Heart left ventricle (tissue), 16 donors: ENCODE measurements around the gene STAG3. TPM values are rescaled to one million over a fixed set of nuclear protein-coding genes. Genes with fewer than 3 reads are reported as not detected.

ENCODE experiments used
- ATAC-seq, 4 donors: fragments of 200-7000 bp; cut with Tn5 transposase; one replicate each; pipeline ENCODE4 v1.9.1; 2020 to 2022; ENCODE audit warnings: moderate library complexity in 4 of 4, mild to moderate bottlenecking in 3 of 4, moderate number of reproducible peaks in 1 of 4
- DNase-seq, 5 donors: peaks; one replicate each; pipeline ENCODE4 v3.0.0-alpha.2; 2020
- H3K27ac ChIP-seq, 12 donors: fragments of 200-600 bp; sonication (generic) in 4 of 12; one replicate each; pipeline versions ENCODE4 v1.5.0 to v1.8.0; 2016 to 2022; ENCODE audit warnings: mild to moderate bottlenecking in 2 of 12
- H3K27me3 ChIP-seq, 9 donors: fragments of 200-600 bp; sonication (generic) in 2 of 9; one replicate each; pipeline versions ENCODE4 v1.5.1 to v1.8.0; 2016 to 2022; ENCODE audit warnings: mild to moderate bottlenecking in 3 of 9
- H3K36me3 ChIP-seq, 9 donors: fragments of 200-600 bp; sonication (generic) in 2 of 9; one replicate each; pipeline versions ENCODE4 v1.5.0 to v1.8.0; 2018 to 2022; ENCODE audit warnings: mild to moderate bottlenecking in 2 of 9
- H3K4me1 ChIP-seq, 12 donors: fragments of 200-600 bp; sonication (generic) in 4 of 12; one replicate each; pipeline versions ENCODE4 v1.5.0 to v1.8.0; 2016 to 2022; ENCODE audit warnings: mild to moderate bottlenecking in 3 of 12
- H3K4me3 ChIP-seq, 12 donors: fragments of 200-600 bp; sonication (generic) in 4 of 12; one replicate each; pipeline versions ENCODE4 v1.5.0 to v1.8.0; 2017 to 2022; ENCODE audit warnings: mild to moderate bottlenecking in 9 of 12, moderate library complexity in 4 of 12
- H3K9me3 ChIP-seq, 12 donors: fragments of 200-600 bp; sonication (generic) in 4 of 12; one replicate each; pipeline versions ENCODE4 v1.5.0 to v1.8.0; 2016 to 2022; ENCODE audit warnings: mild to moderate bottlenecking in 1 of 12
- CTCF ChIP-seq, 12 donors: fragments of 200-600 bp; sonication (generic) in 4 of 12; IDR thresholded peaks; one replicate each; pipeline versions ENCODE4 v1.5.0 to v1.8.0; 2018 to 2022; ENCODE audit warnings: antibody characterized with exemption in 12 of 12, mild to moderate bottlenecking in 5 of 12
- POLR2A ChIP-seq, 2 donors: fragments of 450-650 bp; IDR thresholded peaks; one replicate each; pipeline ENCODE4 v1.6.1; 2017; ENCODE audit warnings: antibody characterized with exemption in 2 of 2, mild to moderate bottlenecking in 2 of 2, moderate library complexity in 2 of 2
- WGBS, 4 donors: extraction: QIAGEN DNeasy Blood & Tissue Kit in 2 of 4; methylation state at CpG; one replicate each; pipeline versions ENCODE4 v1.1.5 to v1.1.7; 2013 to 2018; 5-methylcytosine and 5-hydroxymethylcytosine counted together
- intact Hi-C, 10 donors: fragments of 100-400 bp; cut with DNase I; formaldehyde crosslinking; loops; one replicate each; pipeline versions ENCODE4 v1.11.1 to v1.14.2; 2022
- polyA plus RNA-seq, 2 donors: library from polyadenylated mRNA; stranded (reverse); fragments of 200-250 nt; gene quantifications; one replicate each; pipeline ENCODE4 v1.2.3, GENCODE V29; 2013
- total RNA-seq, 9 donors: library from RNA; depleted of rRNA in 2 of 9; stranded (reverse); fragments of >200 nt in 2 of 9; fragmentation: NEBNext Ultra II Directional in 3 of 9; extraction: Animal tissue kit (Norgen Biotek cat#: 25700) in 3 of 9; gene quantifications; one replicate each; pipeline versions ENCODE4 v1.1.0 to v1.2.4, GENCODE V29; 2016 to 2023
- donor health status: ischemic (EF 13 %, LVEDD 7.1; RV severe dilation, severe dysfunction).
- donor health status: healthy with polysubstance abuse.
- donor health status: DM: no; HTN: yes; CAD: no.
- donor health status: DM: no; HTN: no; CAD: no.
- donor health status: ischemic (EF 25% LVEDD 6.9; RV normal size, moderate dysfunction).
- donor health status: ischemic (EF 25% LVEDD 5.7; RV mildly dilated, moderate dysfunction).
- donor health status: healthy.
- donor health status: DM: yes; HTN: yes; CAD: no.
- donor health status: ischemic (EF 35%, LVEDD 5.7; RV mildly dilated, moderate dysfunction).
- donor health status: nonischemic (EF 11% LVEDD 7.7; RV severe dilation, severe dysfunction).
- donor health status: DM: yes; HTN: yes; CAD: no.
- donor health status: PGD.
- donor health status: ischemic (EF 29% LVEDD 5.4; RV normal size, mild dysfunction).
- donor health status: nonischemic (EF 23%, LVEDD 6.1; RV moderate dilation, normal function).

The STAG3 gene
- total and polyA plus RNA-seq, 11 donors, result 0.09 to 1.3 (median 0.58) TPM; not detected in 1

GRCh38 chr7:100204454-100204853, 26.7 kb downstream of the STAG3 start:
- no peak for DNase-seq
- Histone ChIP-seq H3K27ac (no peak overlapping the region), H3K4me3 (no peak overlapping the region), H3K4me1 (no peaks in the 10 kb centered on the region), H3K27me3 (peaks cover 0 to 7% (median 0%) of the 10 kb centered on the region in 9 donors), H3K9me3 (no peaks in the 10 kb centered on the region), H3K36me3 (no peaks in the 10 kb centered on the region)
- TF ChIP-seq CTCF (IDR thresholded peaks at IDR 0.05) (no peak), POLR2A (IDR thresholded peaks at IDR 0.05) (no peak)
- WGBS, 4 donors, result 76 to 88% (median 80%) methylated on average over 9 of the region's 9 CpGs
- ATAC-seq, result no peak
- intact Hi-C loops, result no loop called here

GRCh38 chr7:100208911-100209408, 31.2 kb downstream of the STAG3 start:
- H3K4me3 ChIP-seq, result no peak overlapping the region
- TF ChIP-seq POLR2A (IDR thresholded peaks at IDR 0.05) (no peak), CTCF (IDR thresholded peaks at IDR 0.05) (no peak)
- no peaks in the 10 kb centered on the region for H3K4me1 ChIP-seq
- no peak for ATAC-seq
- WGBS, 4 donors, result 61 to 65% (median 63%) methylated on average over 6 of the region's 6 CpGs
- no peaks in the 10 kb centered on the region for H3K36me3 ChIP-seq
- no peak overlapping the region for H3K27ac ChIP-seq
- no peaks in the 10 kb centered on the region for H3K9me3 ChIP-seq
- peaks cover 0 to 7% (median 0%) of the 10 kb centered on the region in 9 donors for H3K27me3 ChIP-seq
- no peak for DNase-seq
- intact Hi-C loops, result no loop called here

- DNase-seq, result no peak
- H3K27me3 ChIP-seq, result peaks cover 0 to 7% (median 0%) of the 10 kb centered on the region in 9 donors
- 41 to 62% (median 61%) methylated on average over 6 of the region's 6 CpGs for WGBS, 4 donors
- TF ChIP-seq CTCF (IDR thresholded peaks at IDR 0.05), result no peak
- TF ChIP-seq POLR2A (IDR thresholded peaks at IDR 0.05), result no peak
- intact Hi-C loops, result no loop called here
- no peak overlapping the region for H3K4me3 ChIP-seq
- H3K36me3 ChIP-seq, result no peaks in the 10 kb centered on the region
- no peak overlapping the region for H3K27ac ChIP-seq
- H3K9me3 ChIP-seq, result no peaks in the 10 kb centered on the region
- no peak for ATAC-seq
- no peaks in the 10 kb centered on the region for H3K4me1 ChIP-seq
These were observed 31.8 kb downstream of the STAG3 start for GRCh38 chr7:100209493-100209892.

GRCh38 chr7:100210805-100211204, 33.1 kb downstream of the STAG3 start:
- DNase-seq (no peak), ATAC-seq (no peak)
- 75 to 84% (median 83%) methylated on average over 5 of the region's 5 CpGs for WGBS, 4 donors
- H3K4me3 ChIP-seq, result no peak overlapping the region
- H3K36me3 ChIP-seq, result no peaks in the 10 kb centered on the region
- intact Hi-C loops, result loop anchor here in 3 of 10 donors (5.0 to 10.0 kb wide), 3 partner anchors 79 to 216 kb away; no protein-coding TSS in a partner anchor
- no peak for TF ChIP-seq POLR2A (IDR thresholded peaks at IDR 0.05)
- no peak for TF ChIP-seq CTCF (IDR thresholded peaks at IDR 0.05)
- no peak overlapping the region for H3K27ac ChIP-seq
- H3K4me1 ChIP-seq, result peaks cover 0 to 7% (median 0%) of the 10 kb centered on the region in 12 donors
- H3K9me3 ChIP-seq, result no peaks in the 10 kb centered on the region
- peaks cover 0 to 7% (median 0%) of the 10 kb centered on the region in 9 donors for H3K27me3 ChIP-seq
